Endothelial cell of hepatic sinusoid (primary cell): ENCODE measurements around the gene LIPK.
"Not testable (repeated sequence)": the region's sequence is repeated elsewhere in the genome, so short reads cannot be mapped to it uniquely, and the experiment has no call there.

Experiments
- in situ Hi-C: cut with HindIII; loops from 2 replicates; pipeline ENCODE4 v1.10.0; 2017; ENCODE audit warnings: low sequenced_read_pairs

LIPK gene

GRCh38 chr10:88709361-88709760 lies 3.3 kb downstream of the LIPK start:
- in situ Hi-C loops: not testable (repeated sequence)

- in situ Hi-C loops: no loop called here
Measured at GRCh38 chr10:88715517-88715916, 9.5 kb downstream of the LIPK start.

- in situ Hi-C loops: no loop called here
Measured at GRCh38 chr10:88721392-88721791, 15.3 kb downstream of the LIPK start.

- in situ Hi-C loops: no loop called here
Measured at GRCh38 chr10:88725798-88726197, 19.7 kb downstream of the LIPK start.

GRCh38 chr10:88728107-88728763 lies 22.2 kb downstream of the LIPK start:
- in situ Hi-C loops: no loop called here

- in situ Hi-C loops: no loop called here
Measured at GRCh38 chr10:88730864-88731263, 24.8 kb downstream of the LIPK start.

- in situ Hi-C loops: no loop called here
Measured at GRCh38 chr10:88731296-88731695, 25.2 kb downstream of the LIPK start.

- in situ Hi-C loops: no loop called here
Measured at GRCh38 chr10:88733215-88733614, 27.2 kb downstream of the LIPK start.

- in situ Hi-C loops: no loop called here
Measured at GRCh38 chr10:88735661-88736060, 29.6 kb downstream of the LIPK start.

- in situ Hi-C loops: not testable (repeated sequence)
Measured at GRCh38 chr10:88741921-88742320, 35.9 kb downstream of the LIPK start.

GRCh38 chr10:88742448-88742847 lies 36.4 kb downstream of the LIPK start:
- in situ Hi-C loops: no loop called here

- in situ Hi-C loops: no loop called here
Measured at GRCh38 chr10:88744002-88744401, 38.0 kb downstream of the LIPK start.

- in situ Hi-C loops: no loop called here
Measured at GRCh38 chr10:88745633-88746032, 39.6 kb downstream of the LIPK start.

- in situ Hi-C loops: no loop called here
Measured at GRCh38 chr10:88754287-88754686, 48.2 kb downstream of the LIPK start.

GRCh38 chr10:88755753-88756152 lies 49.7 kb downstream of the LIPK start:
- in situ Hi-C loops: no loop called here

- in situ Hi-C loops: no loop called here
Measured at GRCh38 chr10:88756660-88757059, 50.6 kb downstream of the LIPK start.

- in situ Hi-C loops: no loop called here
Measured at GRCh38 chr10:88759366-88760101, 53.5 kb downstream of the LIPK start, which contains the start of gene LIPN. Gene LIPN, plus strand, starts transcription at chr10:88760020. Its CDS starts 1,386 bp downstream, at chr10:88761406.

GRCh38 chr10:88762906-88763305 lies 56.9 kb downstream of the LIPK start:
- in situ Hi-C loops: no loop called here

GRCh38 chr10:88763441-88763840 lies 57.4 kb downstream of the LIPK start:
- in situ Hi-C loops: no loop called here

- in situ Hi-C loops: no loop called here
Measured at GRCh38 chr10:88764110-88764509, 58.1 kb downstream of the LIPK start.

GRCh38 chr10:88765816-88766215 lies 59.8 kb downstream of the LIPK start:
- in situ Hi-C loops: no loop called here

- in situ Hi-C loops: no loop called here
Measured at GRCh38 chr10:88769384-88769783, 63.3 kb downstream of the LIPK start.
